SK-N-SH (cell line): ENCODE data around the gene TGM2.

Experiments
- CTCF ChIP-seq: fragments of 200-600 bp; sonication (generic); IDR thresholded peaks from 2 replicates; pipeline ENCODE4 v1.6.1; 2017; ENCODE audit warnings: antibody characterized with exemption, mild to moderate bottlenecking, moderate library complexity
- FOXJ3 ChIP-seq: sonication (generic); formaldehyde crosslinking; IDR thresholded peaks from 2 replicates; pipeline ENCODE4 v1.5.1; 2020; ENCODE audit warnings: mild to moderate bottlenecking, missing genetic modification reagents
- GATA2 ChIP-seq: sonication (generic); formaldehyde crosslinking; IDR thresholded peaks from 2 replicates; pipeline ENCODE4 v1.5.0; 2020; ENCODE audit warnings: mild to moderate bottlenecking, missing genetic modification reagents
- JUND ChIP-seq: IDR thresholded peaks from 2 replicates; pipeline ENCODE4 v1.4.0; 2012
- NRF1 ChIP-seq: IDR thresholded peaks from 2 replicates; pipeline ENCODE4 v1.6.1; 2012; ENCODE audit warnings: low read depth, mild to moderate bottlenecking, low read length
- POLR2AphosphoS5 ChIP-seq: IDR thresholded peaks from 2 replicates; pipeline ENCODE4 v1.6.1; 2012; ENCODE audit warnings: low read depth, low read length
- RAD21 ChIP-seq: IDR thresholded peaks from 2 replicates; pipeline ENCODE4 v1.6.1; 2012; ENCODE audit warnings: mild to moderate bottlenecking, low read length
- REST ChIP-seq: IDR thresholded peaks from 2 replicates; pipeline ENCODE4 v1.6.1; 2012; ENCODE audit warnings: mild to moderate bottlenecking, low read depth, low read length, moderate library complexity

- TF ChIP-seq CTCF (no peak), RAD21 (no peak), POLR2AphosphoS5 (peak; percentile 32; the same call in 1 of the 2 replicates), JUND (no peak), NRF1 (no peak), FOXJ3 (CRISPR knock-in tag) (no peak), REST (no peak), GATA2 (CRISPR knock-in tag) (no peak)
Observed at GRCh38 chr20:38152175-38152620, 12.9 kb downstream of the TGM2 start.
